ENCODE results near the gene KIAA1755.

- TF ChIP-seq, protein P1, sequence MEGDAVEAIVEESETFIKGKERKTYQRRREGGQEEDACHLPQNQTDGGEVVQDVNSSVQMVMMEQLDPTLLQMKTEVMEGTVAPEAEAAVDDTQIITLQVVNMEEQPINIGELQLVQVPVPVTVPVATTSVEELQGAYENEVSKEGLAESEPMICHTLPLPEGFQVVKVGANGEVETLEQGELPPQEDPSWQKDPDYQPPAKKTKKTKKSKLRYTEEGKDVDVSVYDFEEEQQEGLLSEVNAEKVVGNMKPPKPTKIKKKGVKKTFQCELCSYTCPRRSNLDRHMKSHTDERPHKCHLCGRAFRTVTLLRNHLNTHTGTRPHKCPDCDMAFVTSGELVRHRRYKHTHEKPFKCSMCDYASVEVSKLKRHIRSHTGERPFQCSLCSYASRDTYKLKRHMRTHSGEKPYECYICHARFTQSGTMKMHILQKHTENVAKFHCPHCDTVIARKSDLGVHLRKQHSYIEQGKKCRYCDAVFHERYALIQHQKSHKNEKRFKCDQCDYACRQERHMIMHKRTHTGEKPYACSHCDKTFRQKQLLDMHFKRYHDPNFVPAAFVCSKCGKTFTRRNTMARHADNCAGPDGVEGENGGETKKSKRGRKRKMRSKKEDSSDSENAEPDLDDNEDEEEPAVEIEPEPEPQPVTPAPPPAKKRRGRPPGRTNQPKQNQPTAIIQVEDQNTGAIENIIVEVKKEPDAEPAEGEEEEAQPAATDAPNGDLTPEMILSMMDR (conservative IDR thresholded peaks at IDR 0.05), result no peak
- no peak for TF ChIP-seq EZH2 (IDR thresholded peaks at IDR 0.05; ENCODE audit: low read depth)
Observed at GRCh38 chr20:38303908-38304379, 43.4 kb upstream of the KIAA1755 start, which contains the start of gene BPI.

All from PC-9 (cell line).